NCI-H526 (cell line): ENCODE results near the gene PATJ.

ENCODE experiments used
- DNase-seq, 2 experiments: peaks; one replicate each; lab custom pipeline; 2025; lab: John Stamatoyannopoulos, UW

Gene PATJ

DNA sequence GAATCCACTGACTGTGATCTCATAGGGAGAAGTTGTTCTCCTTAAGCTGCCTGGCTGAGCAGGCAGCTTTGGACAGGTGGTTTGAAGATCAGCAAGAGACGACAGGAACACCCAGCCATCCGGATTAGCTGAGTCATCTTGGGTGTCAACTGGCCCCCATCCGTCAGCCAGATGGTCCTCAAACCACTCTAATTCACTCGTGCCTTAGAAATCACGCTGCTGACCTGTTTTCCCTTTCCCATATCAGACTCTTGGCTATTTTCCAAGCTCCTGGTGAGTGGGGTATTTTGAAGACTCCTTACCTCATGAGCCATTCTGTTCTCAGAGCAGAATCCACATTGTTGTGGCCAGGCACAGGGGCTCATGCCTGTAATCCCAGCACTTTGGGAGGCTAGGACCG lies 303.3 kb downstream of the PATJ start:
- no peak for DNase-seq

DNA sequence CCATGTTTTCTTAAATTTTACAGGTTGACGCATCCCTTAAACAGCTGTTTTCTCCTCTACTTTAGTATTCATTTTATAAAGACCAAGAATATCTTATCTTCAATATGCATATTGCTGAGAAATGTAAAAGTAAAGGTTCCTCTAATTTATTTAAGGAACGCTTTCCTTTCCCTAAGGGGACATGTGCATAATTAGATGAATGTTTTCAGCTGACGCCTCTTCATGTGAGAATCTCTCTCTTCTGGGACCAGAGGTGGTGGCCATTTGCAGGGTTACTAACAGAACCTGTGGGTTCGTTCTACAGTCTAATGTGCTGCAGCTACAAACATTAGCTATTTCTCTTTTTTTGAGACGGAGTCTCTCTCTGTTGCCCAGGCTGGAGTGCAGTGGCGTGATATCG lies 304.6 kb downstream of the PATJ start:
- DNase-seq, result no peak

DNA sequence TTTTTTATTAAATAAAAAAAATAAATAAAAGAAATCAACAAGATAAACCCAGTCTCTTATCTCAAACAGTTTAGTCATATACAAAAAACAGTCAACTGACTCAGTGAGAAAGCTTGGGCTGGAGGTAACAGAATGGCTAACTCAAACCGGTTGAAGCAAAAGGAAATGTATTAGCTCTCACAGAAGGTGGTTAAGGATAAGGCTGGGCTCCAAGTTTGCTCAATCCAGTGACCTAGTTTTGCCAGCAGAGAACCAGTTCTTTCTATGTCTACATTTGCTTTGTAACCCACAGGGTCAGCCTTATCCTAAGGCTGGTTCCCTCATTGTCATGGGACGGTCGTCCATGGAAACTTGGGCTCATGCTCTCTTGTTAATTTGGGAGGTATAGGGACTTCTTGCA lies 307.9 kb downstream of the PATJ start:
- DNase-seq, result no peak

DNA sequence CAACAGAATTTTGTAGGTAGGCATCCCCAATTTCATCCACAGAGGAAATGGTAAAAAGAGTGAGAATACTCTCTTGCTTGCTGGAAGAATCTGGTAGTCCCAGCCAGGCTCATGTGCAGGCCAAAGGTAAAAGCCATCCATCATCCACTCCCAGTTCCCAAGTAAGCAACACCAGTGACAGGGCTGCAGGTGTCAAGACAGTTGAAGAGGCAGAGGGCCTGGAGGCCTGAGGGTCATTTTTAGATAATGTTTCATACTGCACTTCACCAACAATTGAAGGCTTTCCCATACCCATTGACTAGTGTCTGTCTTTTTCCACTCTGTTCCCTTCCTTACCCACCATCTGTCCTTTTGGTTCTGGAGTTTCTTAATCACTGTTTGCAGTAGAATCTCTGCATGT lies 310.7 kb downstream of the PATJ start:
- DNase-seq, result no peak

DNA sequence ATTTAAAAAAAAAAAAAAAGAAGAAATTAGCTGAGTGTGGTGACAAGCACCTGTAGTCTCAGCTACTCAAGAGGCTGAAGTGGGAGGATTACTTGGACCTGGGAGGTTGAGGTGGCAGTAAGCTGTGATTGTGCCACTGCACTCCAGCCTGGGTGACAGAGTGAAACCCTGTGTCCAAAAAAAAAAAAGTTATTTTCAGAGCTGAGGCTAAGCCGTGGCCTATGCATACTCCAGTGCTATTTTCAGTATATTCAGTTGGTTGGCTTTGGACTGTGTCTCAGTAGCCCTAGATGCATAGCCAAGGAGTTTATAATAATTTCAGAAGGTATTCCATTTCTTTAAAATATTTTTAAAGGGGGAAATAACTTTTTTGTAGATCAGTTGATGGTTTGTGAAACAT lies 311.9 kb downstream of the PATJ start:
- DNase-seq, result no peak

DNA sequence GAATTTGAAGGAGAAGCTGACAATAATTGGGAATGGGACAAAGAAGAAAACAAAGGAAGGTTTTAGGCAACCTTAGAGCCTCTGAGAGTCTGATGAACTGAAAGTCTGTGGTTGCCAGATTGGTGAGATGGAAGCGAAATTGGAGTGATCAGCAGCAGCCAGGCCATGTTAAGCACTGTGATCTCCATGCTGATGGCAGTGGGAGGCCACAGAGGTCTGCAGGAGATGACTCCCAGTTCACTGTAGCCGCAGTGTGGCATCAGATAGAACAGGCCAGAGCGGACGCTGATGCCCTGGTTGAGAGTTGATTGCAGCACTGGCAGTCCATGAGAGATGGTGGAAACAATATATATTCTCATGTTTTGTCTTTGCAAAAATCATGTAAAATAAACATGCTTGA lies 314.9 kb downstream of the PATJ start:
- DNase-seq, result no peak

DNA sequence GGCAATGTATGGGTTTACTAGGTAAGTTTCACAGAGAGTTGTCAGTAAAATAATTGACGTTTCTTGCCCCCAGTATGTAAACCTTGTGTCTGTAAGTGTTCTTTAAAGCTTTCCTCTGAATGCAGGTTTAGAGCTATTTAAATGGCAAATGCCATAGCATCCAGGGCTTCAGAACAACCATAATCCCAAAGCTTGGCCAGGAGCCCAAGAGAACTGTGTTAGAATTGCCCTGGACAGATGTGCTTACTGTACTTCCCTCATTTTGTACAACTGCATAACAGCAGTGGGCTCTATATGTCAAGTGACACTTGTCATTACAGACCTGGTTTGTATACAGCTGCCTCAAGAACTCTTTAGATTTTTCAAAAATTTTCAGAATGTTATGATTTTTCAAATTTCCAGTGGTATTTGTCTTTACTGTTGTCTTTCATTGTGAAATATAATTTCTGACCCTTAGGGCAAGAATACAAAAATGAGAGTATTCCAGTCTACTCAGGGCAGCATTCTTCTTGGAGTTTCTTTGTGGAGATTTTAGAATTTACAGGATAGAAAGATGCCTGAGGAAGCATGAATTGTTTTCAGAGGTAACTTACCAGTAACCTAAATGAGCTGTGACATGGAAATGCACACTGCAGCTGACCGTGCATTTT lies 315.5 kb downstream of the PATJ start:
- DNase-seq, result no peak

DNA sequence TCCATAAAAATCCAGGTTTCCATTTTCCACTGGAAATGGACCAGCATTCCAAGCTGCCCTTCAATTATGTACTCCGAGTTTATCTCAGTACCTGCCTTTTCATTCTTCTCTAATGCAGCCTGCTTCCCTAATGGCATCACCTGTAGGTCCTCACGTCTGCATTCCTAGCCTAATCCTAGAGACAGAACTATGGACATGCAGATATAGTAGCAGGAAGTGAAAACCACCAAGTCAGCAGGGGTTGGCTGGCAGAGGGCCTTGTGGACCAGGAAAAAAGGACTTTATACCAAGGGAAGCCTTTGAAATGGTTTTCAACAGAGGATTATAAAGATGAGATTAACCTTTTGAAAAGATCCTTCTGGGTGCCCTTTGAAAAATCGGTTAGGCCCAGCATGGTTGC lies 316.7 kb downstream of the PATJ start:
- no peak for DNase-seq

DNA sequence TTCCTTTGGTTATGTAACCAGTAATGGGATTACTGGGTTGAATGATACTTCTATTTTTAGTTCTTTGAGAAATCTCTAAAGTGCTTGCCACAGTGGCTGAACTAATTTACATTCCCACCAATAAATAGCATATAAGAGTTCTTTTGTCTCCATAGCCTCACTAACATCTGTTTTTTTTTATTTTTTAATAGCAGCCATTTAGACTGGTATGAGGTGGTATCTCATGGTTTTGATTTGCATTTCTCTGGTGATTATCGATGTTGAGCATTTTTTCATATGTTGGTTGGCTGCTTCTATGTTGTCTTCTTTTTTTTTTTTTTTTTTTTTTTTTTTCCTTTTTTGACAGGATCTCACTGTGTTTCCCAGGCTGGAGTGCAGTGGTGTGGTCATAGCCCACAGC lies 319.8 kb downstream of the PATJ start:
- DNase-seq, result no peak

DNA sequence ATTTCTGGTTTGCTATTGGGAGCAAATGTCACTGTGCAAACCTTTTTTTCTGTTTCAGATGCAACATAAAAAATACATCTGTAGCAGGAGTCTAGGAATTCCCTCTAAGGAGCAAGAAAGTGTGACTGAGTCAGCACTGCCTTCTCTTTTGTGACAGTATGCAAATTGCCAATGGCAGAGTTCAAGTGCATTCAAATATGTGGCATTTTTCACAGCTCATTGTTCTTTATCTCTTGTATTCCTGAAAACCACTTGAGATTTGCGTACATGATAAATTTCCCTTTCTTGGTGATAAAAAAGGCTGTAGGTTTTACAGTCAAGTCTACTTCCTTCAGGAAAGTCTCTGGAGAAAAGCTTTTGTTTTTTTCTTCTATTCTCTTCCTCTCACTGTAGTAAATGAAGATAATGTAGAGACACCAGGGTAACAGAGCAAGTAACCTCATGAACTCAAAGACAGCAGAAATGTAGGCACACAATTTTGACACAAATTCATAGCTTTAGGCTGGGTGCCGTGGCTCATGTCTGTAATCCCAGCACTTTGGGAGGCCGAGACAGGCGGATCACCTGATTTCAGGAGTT lies 322.6 kb downstream of the PATJ start:
- peak; percentile 33 to 43 for DNase-seq

DNA sequence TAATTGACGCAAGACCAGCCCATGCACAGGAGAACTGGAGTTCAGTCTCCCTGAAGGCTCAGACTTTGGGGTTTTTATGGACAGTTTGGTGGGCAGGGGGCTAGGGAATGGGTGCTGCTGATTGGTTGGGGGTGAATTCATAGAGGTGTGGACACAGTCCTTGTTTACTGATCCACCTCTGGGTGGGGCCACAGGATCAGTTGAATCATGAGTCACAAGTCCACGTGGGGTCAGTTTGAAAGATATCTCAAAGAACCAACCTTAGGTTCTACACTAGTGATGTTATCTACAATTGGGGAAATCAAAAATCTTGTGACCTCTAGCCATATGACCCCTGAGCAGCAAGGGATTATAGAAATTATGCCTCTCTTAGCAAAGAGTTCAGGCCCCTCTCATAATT lies 324.4 kb downstream of the PATJ start:
- DNase-seq, result no peak

DNA sequence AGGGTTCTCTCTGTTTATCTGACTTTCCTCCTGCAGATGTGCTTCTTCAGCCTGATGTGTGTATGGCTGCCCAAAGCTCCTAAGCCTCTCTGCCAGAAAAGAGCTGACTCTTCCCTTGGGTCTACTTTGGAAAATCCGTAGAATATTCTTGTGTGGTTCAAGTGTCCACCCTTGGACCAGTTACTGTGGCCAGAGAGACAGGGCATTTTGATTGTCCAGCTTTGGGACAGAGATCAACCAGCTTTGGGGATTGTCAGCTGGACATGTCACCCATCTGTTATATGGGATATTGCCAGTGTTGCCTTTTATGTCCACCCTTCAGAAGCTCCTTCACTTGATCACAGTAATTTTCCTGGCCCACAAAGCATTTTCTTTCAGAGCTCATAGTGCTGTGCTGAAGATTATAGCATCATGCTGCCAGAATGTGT lies 326.1 kb downstream of the PATJ start:
- DNase-seq, result no peak

DNA sequence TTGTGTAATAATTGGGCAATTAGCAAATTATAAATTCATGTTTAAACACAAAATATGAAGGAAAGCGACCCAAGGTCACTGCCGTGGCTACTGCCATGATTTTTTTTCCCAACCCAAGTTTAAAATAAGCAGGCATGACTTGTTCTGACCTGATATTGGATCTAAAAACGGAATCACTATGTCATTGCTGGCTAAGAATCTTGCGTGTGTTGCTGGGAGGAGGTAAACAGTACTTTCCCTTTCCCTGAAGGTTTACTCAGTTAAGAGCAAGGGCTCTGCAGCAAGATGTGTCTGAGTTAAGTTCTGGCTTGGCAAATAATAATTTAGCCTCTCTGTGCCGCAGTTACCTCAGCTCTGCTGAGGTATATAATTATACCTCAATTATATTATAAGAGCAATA lies 326.7 kb downstream of the PATJ start:
- DNase-seq, result no peak

DNA sequence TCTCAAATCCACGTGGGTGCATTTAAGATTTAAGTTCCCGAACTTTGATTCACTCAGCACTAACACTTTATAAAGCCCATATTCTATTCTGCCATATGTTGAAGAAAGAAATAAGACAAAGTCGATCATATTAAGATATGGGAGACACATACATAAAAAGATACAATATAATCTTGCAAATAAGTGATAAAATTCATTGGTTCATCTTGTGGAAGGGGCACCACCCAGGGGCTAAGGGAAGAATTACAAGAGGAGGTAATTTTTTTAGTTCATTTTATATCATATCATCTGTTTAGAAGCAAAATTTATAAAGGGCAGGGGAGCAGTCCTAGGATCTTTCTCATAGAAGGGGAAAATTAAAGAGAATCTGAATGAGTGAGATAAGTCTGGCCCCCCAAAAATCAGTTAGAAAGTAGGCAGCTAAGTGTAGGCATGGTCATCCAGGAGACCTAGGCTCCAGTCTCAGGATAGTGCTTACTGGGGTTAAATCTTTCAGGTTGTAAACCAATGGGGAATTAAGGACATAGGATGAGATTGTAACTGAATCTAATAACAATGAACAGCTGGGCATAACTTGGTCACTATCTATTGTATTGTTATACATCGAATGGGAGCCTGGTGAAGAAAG lies 328.2 kb downstream of the PATJ start:
- DNase-seq, result peak in 1 of 2 experiments; percentile 17

DNA sequence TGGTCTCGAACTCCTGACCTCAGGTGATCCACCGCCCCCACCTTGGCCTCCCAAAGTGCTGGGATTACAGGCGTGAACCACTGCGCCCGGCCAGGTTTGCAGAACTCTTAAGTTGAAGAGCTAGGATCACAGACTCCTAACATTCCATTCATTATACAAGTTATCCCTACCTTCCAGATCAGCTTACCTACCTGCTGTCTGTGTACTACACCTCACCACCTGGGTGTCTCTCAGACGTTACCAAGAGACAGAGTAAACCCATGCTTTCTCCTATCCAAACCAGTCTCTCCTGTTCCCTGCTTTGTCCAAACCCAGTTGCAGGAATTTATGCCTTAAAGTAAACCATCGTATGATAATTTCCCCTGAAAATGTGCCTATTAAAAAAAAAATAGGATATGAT lies 329.4 kb downstream of the PATJ start:
- DNase-seq, result no peak

DNA sequence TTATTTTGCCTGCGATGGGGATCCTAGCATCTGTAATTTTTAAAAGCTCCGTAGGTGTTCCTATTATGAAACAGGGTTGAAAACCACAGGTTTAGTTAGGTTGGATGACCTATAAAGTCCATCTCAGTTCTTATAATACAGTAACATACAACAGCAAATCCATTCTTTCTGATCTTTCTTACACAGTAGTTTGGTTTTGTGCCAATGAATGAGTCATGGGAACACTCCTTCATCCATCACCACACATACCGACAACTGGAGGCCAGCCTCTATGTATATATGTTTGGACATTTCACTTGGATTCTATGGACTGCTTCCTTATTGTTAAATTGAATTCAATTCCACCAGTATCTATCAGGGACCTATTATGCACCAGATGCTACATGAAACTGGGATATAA lies 334.0 kb downstream of the PATJ start:
- no peak for DNase-seq

DNA sequence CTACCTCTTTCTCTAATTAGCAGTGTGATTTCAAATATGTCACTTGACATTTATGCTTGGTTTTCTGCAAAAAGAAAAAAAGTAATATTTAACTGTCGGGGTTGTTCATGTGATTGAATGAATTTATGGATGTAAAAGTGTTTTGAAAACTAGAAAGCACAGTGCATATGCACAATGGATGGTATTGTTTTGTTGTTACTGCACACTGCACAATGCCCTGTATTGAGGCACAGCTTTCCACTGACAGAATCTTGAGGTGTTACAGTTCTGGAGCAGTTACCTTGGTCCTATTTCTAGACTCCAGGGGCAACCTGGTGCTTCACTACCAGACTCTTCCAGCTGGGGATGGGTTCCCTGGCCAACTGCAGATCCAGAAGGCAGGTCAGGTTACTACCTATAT lies 335.5 kb downstream of the PATJ start:
- no peak for DNase-seq

DNA sequence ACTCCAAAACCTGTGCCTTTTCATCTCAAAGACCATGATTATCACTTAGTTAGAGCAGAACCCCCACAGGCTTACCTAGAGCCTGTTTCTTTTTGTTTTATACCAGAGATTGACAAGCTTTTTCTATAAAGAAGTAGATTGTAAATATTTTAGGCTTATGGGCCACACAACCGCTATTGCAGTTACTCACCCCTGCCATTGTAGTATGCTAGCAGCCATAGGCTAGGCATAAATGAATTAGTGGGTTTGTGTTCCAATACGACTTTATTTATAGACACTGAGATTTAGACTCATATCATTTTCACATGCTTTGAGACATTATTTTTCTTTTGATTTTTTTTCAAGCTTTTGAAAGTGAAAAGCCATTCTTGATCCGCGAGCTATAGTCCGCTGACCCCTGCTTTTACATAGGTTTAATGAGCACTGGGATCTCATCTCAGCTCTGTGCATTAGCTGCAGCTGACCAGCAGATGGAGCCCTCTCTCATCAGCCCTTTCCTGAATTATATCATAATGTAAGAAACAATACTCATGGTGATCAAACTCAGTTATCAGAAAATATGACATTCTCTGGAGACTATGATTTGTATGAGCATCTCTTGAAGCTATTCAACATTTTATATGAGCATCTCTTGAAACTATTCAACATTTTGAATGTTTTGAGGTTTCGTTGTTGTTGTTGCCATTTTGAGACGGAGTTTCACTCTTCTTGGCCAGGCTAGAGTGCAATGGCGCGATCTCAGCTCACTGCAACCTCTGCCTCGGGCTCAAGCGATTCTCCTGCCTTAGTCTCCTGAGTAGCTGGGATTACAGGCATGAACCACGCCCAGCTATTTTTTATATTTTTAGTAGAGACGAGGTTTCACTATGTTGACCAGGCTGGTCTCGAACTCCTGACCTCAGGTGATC lies 340.4 kb downstream of the PATJ start:
- DNase-seq, result peak in 1 of 2 experiments; percentile 38

DNA sequence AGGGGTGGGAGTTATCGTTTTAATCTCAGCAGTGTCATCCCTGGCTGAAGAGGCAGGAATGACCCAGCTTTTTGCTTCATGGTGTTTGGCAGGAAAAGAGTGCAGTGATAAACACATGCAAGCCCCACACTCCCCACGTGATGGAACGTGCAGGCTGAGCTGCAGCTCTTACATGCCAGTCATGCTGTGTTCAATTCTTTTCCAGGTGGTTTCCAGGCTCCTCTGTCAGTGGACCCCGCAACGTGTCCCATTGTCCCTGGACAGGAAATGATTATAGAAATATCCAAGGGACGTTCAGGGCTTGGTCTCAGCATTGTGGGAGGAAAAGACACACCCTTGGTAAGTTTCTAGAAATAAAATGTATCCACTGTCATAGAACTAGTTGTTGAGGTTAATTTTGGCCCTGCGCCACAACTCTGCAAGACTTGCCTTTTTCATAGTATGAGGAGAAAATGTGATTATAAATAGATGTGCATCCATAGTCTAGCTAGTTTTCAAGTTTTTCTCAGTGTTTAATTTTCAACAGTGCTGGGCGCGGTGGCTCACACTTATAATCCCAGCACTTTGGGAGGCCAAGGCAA lies 342.1 kb downstream of the PATJ start:
- no peak for DNase-seq

DNA sequence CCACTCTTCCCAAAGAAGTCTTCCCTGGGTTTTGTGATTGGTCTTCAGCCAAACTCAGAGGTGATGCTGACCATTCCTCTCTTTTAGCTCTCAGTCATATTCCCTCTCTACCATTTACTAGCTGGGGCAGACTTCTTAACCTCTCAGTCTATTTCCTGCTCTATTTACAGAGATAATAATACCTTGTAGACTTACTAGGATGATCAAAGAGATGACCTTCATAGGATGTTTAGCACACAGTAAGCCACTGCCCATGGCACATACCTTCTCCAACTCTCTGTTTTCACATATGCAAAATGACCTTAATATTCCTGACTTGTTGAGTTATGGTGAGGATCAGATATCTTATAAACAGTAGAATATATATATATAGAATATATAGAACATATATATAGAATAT lies 346.2 kb downstream of the PATJ start:
- no peak for DNase-seq

DNA sequence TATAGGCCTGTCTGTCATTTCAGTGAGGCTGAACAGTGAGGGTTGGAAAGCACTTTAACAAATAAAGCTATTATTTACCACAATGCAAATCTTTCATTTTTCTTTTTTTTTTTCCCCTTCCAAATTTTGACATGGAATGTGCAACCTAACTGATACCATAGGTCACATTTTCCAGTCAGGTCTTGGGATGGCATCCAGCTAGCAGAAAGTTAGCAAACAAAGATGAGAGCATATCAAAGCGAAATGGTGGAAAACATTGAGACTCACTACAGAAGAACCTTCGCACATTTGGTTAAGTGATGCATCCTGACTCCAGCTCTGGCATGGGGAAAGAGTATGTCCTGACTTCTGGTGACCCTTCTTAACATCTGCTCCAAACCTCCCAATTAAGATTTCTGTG lies 347.3 kb downstream of the PATJ start:
- DNase-seq, result no peak

DNA sequence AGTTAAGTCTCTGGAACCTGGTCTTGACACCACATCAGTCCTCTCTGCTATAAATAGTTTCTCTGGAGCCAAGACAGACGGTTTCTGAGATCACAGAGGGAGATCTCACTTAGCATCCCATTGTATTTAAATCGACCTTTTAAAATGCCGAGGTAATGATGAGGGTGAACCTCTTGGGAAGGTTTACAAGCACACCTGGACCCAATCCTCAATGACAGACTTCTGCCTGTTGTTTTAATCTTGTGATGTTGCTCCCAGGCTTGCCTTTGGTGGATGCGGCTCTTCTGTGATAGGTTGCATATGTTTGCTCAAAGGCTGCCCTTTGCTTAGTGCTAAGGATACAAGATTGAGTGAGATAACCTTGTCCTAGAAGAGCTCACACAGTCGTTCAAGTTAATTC lies 347.7 kb downstream of the PATJ start:
- no peak for DNase-seq
